ENCODE measurements around the gene C6orf163.

C6orf163 gene

GRCh38 chr6:87357479-87358196 lies 13.0 kb downstream of the C6orf163 start:
- DNase-seq: no peak

GRCh38 chr6:87364602-87365252 lies 20.1 kb downstream of the C6orf163 start:
- DNase-seq: no peak

GRCh38 chr6:87366072-87366827 lies 21.6 kb downstream of the C6orf163 start:
- no peak for DNase-seq

- DNase-seq: no peak
Measured at GRCh38 chr6:87366899-87367298, 22.3 kb downstream of the C6orf163 start.

GRCh38 chr6:87373377-87373776 lies 28.8 kb downstream of the C6orf163 start:
- DNase-seq: no peak

GRCh38 chr6:87375315-87375714 lies 30.7 kb downstream of the C6orf163 start:
- DNase-seq: no peak

DNA sequence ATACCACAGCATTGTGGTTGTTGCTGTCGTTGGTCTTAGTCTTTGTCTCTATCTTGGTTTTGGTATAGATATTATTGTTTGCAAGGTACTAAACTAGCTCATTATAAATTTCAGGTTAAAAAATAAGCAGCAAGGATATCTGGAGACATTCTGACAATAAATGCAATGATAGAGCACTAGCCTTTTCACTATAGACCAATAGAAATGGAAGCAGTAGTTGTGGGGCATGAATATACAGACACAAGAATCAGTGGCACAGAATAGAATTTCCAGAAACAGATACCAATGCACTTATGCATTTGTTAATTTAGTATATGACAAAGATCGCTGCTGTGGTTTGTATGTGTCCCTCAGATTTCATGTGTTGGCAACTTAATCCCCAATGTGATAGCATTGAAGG lies 32.0 kb downstream of the C6orf163 start:
- DNase-seq: no peak

- DNase-seq: no peak
Measured at GRCh38 chr6:87378947-87379346, 34.3 kb downstream of the C6orf163 start.

GRCh38 chr6:87382861-87383260 lies 38.2 kb downstream of the C6orf163 start:
- DNase-seq: no peak

GRCh38 chr6:87384038-87384437 lies 39.4 kb downstream of the C6orf163 start:
- DNase-seq: no peak

DNA sequence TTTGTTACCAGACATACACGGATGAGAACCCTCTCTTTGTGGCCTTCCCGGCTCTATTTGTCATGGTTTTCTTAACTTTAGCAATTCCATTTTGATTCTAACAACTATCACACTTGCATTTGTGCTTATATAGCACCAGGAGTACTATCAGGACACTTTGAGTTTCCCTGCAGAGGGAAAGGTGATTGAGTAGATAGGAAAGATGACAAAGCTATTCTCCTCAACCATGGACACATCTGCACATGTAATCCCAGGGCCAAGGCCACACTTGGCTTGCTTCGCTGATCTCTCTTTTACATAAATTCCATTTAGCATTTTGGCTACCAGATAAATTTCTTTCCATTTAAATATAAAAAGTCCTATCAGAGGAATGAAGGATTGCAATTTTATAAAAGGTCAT lies 39.8 kb downstream of the C6orf163 start:
- no peak for DNase-seq

GRCh38 chr6:87391334-87391733 lies 46.7 kb downstream of the C6orf163 start:
- peak; percentile 3 for DNase-seq

DNA sequence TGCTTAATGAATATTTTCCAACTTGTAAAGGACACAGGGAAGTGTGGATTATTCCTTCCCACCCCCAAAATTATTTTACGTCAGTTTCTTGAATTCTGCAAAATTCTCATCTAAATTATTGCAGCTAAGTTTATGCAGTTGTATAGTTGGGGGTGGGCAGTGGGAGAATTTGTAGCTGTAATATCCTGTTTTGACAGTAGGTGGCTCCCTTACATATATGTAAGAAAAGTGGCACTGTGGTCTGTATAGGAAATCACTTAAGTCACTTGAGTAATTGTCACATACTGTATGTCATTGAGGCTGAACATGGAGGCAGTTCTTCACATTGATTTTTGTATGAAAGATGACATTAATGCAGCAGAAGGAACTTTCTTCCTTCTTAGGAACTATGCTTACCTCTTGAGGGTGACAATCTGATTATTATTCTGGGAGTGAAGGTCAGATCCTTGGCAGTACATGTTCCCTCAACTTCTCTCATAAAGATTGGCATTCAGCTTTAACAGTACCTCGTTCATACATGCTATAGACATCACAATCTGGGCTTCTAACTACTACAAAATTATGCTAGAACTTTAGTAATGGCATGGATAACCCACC lies 48.5 kb downstream of the C6orf163 start:
- DNase-seq: peak; percentile 62

DNA sequence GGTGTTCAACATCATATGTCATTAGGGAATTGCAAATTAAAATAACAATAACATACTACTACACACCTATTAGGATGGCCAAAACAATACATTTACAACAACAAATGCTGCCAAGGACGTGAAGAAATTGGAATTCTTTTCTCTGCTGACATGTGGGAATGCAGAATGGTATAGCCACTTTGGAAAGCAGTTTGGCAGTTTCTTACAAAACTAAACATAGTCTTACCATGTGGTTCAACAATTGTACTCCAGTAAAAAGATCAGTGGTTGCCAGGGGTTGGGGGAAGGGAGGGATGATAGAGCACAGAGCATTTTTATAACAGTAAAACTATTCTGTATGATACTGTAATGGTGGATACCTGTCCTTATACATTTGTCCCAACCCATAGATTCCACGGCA lies 50.8 kb downstream of the C6orf163 start:
- DNase-seq: no peak

DNA sequence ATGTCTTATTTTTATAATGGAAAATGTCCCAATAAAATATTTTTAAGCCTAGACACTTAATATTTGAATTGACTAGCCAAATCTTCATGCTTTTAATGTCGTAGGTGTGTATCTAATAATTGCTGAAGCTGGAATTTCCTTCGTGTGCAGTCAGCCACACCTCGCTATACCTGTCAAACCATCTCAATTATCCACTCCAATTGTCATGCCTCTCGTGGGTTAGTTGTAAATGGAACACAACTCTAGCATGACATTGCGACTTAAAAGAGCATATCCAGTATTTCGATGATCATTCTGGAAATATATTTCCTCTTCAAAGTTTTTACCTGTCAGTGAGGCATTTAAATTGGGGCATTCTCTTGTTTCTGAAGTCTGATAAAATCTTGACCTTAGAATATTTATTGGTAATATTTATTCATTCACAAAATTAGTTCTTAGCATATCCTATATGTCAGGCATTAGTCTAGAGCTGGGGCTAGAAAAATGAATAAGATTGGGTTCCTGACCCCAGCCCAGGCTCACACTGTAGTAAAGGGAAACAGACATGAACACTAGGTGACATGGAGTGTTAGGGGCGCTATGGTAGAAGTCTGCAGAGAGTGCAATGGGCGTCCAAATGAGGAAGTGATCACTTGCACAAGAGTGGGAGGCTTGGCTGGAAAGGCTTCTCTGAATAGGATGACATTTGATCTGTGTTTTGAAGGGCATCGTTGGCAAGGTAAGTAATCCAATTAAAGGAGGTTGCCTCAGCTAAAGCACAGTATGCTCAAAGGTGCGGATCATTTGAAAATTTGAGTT lies 52.2 kb downstream of the C6orf163 start:
- DNase-seq: no peak

DNA sequence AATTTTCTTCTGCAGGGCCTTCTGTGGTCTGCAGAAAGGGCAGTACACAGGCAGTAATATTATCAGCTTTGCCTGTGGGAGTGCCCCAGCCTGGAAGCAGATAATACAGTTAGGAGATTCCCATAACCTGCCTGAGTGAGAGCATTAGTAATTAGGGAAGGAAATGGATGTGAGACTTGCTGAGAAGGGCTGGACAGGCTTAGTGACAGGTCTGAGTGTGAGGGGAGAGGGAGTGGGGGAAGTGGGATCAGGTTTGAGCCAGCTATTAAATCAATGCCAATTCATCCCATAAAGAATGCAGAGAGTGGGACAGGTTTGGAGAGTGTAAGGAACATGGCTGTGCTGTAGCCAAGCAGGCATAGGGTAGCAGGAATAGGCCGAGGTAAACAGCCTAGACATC lies 53.0 kb downstream of the C6orf163 start:
- DNase-seq: no peak

DNA sequence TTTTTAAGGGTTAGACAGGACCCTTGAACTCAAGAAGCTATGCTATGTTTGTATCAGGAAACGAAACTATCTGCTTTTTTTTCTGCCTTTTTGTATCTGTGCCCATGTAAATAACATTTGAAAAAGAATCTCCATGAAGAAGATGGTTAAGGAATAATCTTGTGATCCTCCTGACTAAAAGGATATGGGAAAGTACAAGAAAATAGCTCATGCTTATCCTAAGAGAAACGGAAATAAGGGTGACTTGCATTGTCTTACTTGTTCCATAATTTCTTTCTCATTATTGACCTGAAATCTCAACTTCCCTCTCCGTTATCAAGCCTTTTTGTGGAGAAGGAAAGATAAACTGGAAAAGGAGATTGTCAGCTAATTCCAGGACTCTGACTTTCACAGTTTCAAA lies 57.2 kb downstream of the C6orf163 start:
- no peak for DNase-seq

- DNase-seq: peak; percentile 4
Measured at GRCh38 chr6:87407561-87407900, 62.9 kb downstream of the C6orf163 start.

DNA sequence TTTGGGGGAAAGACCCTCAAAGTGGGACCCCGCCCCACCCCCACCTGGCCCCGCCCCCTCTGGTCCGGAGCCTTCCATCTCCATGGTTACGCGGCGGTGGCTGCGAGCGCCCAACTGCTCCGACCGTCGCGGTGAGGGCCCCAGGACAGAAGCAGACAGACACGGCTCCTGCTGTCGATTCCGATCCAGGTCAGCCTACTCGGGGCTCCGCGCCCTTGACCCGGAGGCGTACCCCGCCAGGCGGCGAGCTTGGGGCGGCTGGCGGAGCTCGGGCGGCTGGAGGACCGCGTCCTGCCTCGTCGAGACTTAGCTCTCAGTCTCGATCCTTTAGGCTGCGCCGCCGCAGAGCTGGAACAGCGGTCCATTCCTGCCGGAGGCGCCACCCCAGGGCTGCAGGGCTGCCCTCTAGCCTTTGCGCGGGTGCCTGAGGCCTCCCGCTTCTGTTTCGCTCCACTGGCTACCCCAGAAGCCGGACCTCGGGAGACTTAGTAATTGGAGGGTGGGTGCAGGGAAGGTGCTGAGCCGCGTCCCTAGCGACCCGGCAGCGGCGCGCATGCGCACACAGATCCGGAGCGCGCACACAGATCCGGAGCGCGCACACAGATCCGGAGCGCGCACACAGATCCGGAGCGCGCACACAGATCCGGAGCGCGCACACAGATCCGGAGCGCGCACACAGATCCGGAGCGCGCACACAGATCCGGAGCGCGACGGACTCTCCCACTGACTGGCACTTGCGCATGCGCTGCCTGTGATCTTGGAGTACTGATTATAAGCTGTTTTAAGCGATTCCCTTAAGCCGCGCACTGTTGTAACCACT lies 63.5 kb downstream of the C6orf163 start, which contains the start of gene CFAP206:
Gene CFAP206 (plus strand): TSS at position 72 of the 820 bp plus-strand sequence. CDS start 1,868 bp downstream, outside the sequence.
- DNase-seq: peak; percentile 45

- DNase-seq: no peak
Measured at GRCh38 chr6:87408721-87409155, 64.1 kb downstream of the C6orf163 start.

Measured in NCI-H1694 (cell line).